Activated CD4-positive, CD25-positive, alpha-beta regulatory T cell treated with anti-CD3 and anti-CD28 coated beads, Interleukin-2, amount 50 U/mL, for 24 hours (primary cell): ENCODE results near the gene TEX28.
"Not testable (repeated sequence)": the region's sequence is repeated elsewhere in the genome, so short reads cannot be mapped to it uniquely, and the experiment has no call there.

Experiments used
- ATAC-seq, 2 donors: fragments of 150-1000 bp; cut with Tn5 transposase; one replicate each; pipeline ENCODE4 v1.10.0; 2021; ENCODE audit warnings: mild to moderate bottlenecking in 1 of 2, moderate library complexity in 1 of 2

The TEX28 gene

GRCh38 chrX:154239982-154240503 is 54.9 kb downstream of the TEX28 start:
- not testable (repeated sequence) for ATAC-seq

GRCh38 chrX:154238939-154239559 is 55.9 kb downstream of the TEX28 start:
- not testable (repeated sequence) for ATAC-seq

- ATAC-seq, result not testable (repeated sequence)
These were observed 61.3 kb downstream of the TEX28 start for GRCh38 chrX:154233620-154234019.

- not testable (repeated sequence) for ATAC-seq
These were observed 63.5 kb downstream of the TEX28 start for GRCh38 chrX:154231443-154231842.

- not testable (repeated sequence) for ATAC-seq
These were observed 68.2 kb downstream of the TEX28 start for GRCh38 chrX:154226706-154227105.

- not testable (repeated sequence) for ATAC-seq
These were observed 69.6 kb downstream of the TEX28 start for GRCh38 chrX:154225292-154225691.
